Loucy (cell line): Measurements from ENCODE around the gene TLK2.

Experiments
- EZH2phosphoT487 ChIP-seq: fragments of 200-600 bp; IDR thresholded peaks from 2 replicates; pipeline ENCODE4 v1.6.1; 2018; ENCODE audit warnings: antibody characterized with exemption, mild to moderate bottlenecking, moderate library complexity, borderline replicate concordance
- TF ChIP-seq, protein P1 (sequence below): fragments of 200-600 bp; sonication (generic); conservative IDR thresholded peaks from 2 replicates; pipeline ENCODE4 v1.5.1; 2014; ENCODE audit warnings: mild to moderate bottlenecking, antibody characterized with exemption, low read length

DNA sequence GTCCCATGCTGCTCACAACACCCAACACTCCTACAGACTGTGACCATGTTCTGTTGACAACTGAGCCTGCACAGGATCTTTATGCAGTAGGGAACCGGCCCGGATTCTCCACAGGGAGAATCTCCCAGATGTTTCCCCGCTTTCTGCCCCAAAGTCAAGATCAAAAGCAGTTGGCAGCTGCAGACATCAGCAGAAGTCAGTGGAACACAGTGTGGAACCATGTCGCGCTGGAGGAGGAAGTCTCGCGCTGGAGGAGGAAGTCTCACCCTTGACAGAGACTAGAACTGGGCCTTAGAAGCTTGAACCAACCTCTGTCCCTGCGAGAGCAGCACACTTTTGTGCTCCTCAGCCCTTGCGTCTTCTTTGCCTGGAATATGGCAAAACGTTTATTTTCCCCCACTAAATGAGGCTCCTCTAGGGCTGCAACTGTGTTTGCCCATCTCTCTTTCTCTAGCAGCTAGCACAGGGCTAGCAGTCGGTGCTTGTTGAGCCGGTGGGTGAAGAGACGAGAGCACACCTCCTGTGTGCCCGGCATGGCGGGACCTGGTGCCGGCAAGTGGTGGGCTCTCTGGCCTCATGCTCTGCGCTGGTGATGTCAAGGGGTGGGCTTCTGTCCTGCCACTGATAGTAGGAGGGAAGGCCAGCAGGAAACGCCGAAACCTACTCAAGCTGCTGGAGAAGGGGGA, 146.7 kb downstream of the TLK2 start:
- TF ChIP-seq, protein P1, sequence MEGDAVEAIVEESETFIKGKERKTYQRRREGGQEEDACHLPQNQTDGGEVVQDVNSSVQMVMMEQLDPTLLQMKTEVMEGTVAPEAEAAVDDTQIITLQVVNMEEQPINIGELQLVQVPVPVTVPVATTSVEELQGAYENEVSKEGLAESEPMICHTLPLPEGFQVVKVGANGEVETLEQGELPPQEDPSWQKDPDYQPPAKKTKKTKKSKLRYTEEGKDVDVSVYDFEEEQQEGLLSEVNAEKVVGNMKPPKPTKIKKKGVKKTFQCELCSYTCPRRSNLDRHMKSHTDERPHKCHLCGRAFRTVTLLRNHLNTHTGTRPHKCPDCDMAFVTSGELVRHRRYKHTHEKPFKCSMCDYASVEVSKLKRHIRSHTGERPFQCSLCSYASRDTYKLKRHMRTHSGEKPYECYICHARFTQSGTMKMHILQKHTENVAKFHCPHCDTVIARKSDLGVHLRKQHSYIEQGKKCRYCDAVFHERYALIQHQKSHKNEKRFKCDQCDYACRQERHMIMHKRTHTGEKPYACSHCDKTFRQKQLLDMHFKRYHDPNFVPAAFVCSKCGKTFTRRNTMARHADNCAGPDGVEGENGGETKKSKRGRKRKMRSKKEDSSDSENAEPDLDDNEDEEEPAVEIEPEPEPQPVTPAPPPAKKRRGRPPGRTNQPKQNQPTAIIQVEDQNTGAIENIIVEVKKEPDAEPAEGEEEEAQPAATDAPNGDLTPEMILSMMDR = no peak
- no peak for TF ChIP-seq EZH2phosphoT487
